Measurements from ENCODE around the gene JAML.

DNA sequence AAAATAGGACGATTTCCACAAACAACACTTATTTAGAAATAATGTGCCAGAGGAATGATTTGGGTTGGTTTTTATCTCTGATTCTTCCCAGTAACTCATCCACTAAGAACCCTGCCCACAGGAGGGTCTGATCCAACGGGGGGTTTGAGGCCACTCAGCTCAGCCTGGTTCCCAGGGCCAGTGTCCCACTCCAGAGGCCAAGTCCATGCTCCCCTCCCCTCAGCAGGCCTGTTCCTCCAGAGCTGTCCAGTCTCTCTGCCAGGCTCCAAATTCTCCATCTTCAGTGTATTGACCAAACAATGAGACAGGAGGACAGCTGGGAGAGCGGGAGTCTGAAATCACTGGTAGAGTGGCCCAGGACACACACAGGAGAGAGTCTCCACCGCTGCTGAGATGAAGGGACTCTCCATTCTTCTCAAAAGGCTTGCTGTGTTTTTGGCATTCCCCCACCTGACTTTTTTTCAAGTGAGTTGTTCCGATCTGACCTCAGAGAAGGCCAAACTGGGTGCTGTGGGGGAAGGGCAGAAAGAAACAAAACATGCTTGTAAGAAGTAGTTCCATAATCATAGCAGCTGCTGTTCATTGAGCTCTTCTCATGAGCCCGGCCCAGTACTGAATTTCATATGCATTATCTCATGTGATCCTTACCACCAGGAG, 30.8 kb downstream of the JAML start:
- no peak for TF ChIP-seq CTCF (IDR thresholded peaks at IDR 0.05; ENCODE audit: control extremely low read depth in 1 of 3, insufficient read depth in 1 of 3, low read depth in 1 of 3, low read length in 3 of 3)
- TF ChIP-seq POLR2AphosphoS5 (IDR thresholded peaks at IDR 0.05; ENCODE audit: low read depth, low read length), result no peak
- TF ChIP-seq SUZ12 (IDR thresholded peaks at IDR 0.05; ENCODE audit: low read length), result no peak
- TF ChIP-seq EZH2 (IDR thresholded peaks at IDR 0.05; ENCODE audit: low read depth, low read length, severe bottlenecking), result no peak
- TF ChIP-seq RFX5 (IDR thresholded peaks at IDR 0.05; ENCODE audit: borderline replicate concordance, low read depth, low read length), result no peak
- TF ChIP-seq POLR2A (IDR thresholded peaks at IDR 0.05; ENCODE audit: control extremely low read depth in 1 of 2, low read depth in 2 of 2, low read length in 2 of 2), result no peak
- no peak for TF ChIP-seq ZNF274 (IDR thresholded peaks at IDR 0.05; ENCODE audit: borderline replicate concordance, extremely low read depth, low read length)
- no peak for TF ChIP-seq TAF1 (IDR thresholded peaks at IDR 0.05; ENCODE audit: low read depth, low read length)
- no peak for TF ChIP-seq JUN (IDR thresholded peaks at IDR 0.05; ENCODE audit: low read depth, low read length)

All from H1 (cell line).